HG02870 (cell line): ENCODE data around the gene CDK17.

Experiments used
- ATAC-seq: cut with Tn5 transposase; IDR thresholded peaks from one replicate; pipeline ENCODE4 v1.9.1; 2021; ENCODE audit warnings: mild to moderate bottlenecking, moderate library complexity; ENCODE audit not compliant: unreplicated experiment

The CDK17 gene

DNA sequence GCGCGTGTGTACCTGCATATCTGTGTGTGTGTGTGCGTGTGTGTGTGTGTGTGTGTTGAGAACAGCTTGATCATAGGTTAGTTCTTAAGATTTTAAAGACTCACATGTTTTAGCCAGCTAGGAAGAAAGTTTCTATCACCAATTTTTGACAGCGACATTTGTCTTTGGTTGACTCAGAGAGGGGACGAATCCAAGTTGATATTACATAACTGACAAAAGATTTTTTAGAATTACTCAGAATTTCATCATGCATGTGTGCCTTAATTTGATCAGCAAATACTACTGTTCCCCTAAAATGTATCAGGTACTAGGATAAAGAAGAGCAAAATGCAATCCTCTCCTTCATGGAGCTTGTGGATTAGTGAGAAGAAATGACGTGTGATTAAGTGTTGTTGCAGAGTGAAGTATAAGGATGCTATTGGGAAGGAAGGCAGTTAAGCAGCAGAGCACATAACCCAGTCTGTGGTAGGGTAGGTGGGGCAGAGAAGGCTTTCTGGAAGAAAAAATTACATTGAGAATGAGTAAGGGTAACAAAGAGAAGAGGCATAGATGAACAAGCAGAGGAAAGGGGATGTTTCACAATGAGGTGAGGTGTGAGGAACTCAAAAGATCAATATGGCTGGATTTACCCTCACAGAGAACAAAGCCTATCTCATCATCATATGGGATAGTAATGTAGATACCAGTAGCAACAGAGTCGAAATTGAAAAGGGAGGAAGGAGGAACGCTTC lies 128.6 kb downstream of the CDK17 start:
- no peak for ATAC-seq

- ATAC-seq, result no peak
Observed at GRCh38 chr12:96266238-96266637, 134.0 kb downstream of the CDK17 start.

DNA sequence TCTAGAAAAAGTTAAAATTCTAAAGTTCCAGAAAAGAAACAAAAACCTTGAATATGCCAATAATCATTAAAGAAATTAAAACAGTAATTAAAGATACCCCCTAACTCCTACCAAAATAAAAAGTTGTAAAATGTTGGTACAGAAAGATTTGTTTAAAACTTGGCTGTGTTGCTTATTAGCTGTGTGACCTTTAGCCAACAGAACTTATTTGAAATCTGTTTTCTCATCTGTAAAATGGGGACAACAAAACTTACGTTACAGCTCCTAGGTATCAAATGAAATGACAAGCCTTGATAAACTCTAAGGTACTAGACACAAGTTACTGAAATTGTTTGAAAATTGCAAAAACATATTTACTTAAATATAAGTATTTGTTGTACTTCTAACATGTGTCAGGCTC lies 134.4 kb downstream of the CDK17 start:
- ATAC-seq, result no peak

DNA sequence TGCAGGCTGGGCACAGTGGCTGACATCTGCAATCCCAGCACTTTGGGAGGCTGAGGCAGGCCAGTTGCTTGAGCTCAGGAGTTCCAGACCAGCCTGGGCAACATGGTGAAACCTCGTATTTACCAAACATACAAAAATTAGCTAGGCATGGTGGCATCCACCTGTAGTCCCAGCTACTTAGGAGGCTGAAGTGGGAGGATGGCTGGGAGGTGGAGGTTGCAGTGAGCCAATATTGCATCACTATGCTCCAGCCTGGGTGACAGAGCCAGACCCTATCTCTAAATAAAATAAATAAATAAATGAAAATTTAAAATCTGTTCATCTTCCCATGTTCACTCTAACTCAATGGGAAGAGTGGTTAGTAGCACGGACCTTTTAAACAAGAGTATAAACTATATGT lies 134.8 kb downstream of the CDK17 start:
- no peak for ATAC-seq

DNA sequence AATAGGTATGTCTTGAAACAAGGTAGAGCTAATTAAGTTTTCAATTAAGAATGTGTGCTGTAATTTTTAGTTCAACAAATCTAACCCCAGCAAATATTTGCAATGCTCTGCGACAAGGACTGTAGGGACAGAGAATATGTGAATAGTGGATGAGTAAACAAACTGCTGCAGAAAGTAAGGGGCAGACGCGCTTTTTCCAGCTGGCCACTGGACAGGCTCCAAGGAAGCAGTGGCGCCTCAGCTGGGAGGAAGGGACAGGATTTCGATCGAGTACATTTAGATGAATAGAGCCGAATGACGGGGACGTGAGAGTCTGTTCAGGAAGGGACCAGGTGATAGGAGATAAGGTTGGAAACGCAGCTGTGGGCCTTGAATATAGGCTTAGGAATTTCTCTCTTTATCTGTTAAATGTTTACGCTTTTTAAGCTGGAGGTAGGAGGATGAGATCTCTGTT lies 136.8 kb downstream of the CDK17 start:
- ATAC-seq, result no peak

- no peak for ATAC-seq
Observed at GRCh38 chr12:96261557-96261956, 138.7 kb downstream of the CDK17 start.

DNA sequence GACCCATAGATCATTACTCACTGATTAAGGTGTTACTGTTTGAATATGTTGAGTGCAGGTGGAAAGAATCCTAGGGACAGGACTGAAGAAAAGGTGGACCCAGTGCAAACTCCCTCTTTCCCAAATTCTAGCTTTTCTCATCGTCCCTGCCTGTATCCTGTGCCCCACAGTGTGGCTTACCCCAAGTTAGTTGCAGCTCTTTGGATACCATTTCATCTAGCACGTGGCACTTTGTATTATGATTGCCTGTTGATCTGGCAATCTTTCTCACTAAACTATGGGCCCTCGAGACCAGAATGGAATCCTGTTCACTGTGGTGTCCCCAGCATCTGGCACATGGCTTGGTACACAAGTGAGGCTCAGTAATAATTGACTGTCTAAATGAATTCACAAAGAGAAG lies 139.6 kb downstream of the CDK17 start:
- ATAC-seq, result no peak

- no peak for ATAC-seq
Observed at GRCh38 chr12:96260231-96260630, 140.0 kb downstream of the CDK17 start.

GRCh38 chr12:96258104-96258961 lies 141.9 kb downstream of the CDK17 start:
- ATAC-seq, result no peak

- ATAC-seq, result no peak
Observed at GRCh38 chr12:96257550-96258103, 142.6 kb downstream of the CDK17 start.

GRCh38 chr12:96256672-96257361 lies 143.4 kb downstream of the CDK17 start:
- no peak for ATAC-seq

DNA sequence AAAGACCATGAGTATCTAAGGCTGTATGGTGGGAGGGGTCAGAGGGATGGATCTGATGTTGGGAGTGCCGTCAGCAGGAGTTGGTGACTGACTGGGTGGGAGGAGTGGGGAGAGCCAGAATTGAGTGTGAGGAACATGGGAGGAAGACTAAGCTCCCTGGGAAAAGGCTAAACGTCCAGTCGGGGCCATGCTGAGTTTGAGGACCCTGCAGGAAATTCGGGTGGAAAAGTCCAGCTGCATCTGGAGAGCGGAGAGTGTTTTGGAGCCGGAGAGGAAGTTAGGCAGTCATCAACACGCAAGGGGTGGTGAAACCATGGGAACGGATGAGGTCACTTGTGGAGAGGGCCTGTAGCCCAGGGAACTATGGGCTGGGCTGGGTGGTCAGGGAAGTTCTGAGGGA lies 145.2 kb downstream of the CDK17 start:
- ATAC-seq, result no peak

- ATAC-seq, result no peak
Observed at GRCh38 chr12:96250119-96250685, 150.0 kb downstream of the CDK17 start.

DNA sequence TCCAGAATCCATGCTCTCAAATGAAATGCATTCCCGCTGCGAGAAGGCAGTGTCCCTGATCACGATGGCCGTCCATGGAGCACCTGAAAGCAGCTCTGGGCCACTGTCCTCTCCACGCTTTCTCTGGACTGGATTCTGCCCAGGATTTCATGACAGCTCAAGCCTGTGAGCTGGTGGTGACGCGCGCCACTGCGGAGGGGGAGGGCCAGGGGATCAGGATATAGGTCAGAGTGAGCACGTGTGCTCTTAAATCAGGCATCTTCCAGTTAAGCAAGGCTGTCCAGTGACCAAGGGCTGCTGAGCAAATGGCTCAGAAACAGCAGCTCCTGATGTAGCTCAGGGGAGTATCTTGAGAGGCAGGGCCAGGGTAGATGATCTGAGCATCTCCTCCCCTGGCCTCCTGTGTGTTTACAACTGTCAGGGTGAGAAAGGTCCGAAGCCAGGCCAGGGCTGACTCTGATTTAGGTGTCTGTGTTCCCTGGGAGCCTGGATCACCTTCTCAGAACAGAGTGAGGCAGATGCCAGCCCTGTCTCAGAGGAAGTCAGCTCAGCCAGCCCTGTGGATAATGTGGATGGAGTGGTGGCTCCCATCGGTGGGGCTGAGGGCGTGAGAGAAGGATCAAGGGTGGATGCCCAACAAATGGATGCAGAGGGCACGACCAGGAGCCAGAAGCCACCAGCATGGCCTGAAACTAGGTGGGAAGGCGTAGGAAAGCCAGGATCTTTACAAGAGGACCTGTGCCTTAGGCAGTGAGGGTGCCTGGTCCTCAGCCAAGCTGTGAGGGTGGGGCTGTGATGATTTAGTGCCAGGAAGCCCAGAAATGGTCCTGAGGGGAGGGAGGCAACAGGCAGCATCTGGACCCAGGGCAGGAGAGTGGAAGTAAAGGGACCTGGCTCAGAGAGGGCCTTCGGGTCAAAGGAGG lies 150.8 kb downstream of the CDK17 start:
- no peak for ATAC-seq

- no peak for ATAC-seq
Observed at GRCh38 chr12:96248136-96248931, 151.9 kb downstream of the CDK17 start.

GRCh38 chr12:96247563-96247962 lies 152.7 kb downstream of the CDK17 start:
- ATAC-seq, result no peak

DNA sequence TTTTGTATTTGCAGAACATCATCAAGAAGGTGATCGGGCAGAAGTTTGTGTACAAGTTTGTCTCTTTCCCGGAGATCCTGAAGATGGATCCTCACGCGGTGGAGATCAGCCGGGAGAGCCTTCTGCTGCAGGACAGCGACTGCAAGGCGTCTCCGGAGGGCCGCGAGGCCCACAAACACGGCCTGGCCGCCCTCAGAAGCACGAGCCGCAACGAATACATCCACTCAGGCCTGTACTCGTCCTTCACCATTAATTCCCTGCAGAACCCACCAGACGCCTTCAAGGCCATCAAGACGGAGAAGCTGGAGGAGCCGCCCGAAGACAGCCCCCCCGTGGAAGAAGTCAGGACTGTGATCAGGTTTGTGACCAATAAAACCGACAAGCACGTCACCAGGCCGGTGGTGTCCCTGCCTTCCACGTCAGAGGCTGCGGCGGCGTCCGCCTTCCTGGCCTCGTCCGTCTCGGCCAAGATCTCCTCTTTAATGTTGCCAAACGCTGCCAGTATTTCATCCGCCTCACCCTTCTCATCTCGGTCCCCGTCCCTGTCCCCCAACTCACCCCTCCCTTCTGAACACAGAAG lies 153.2 kb downstream of the CDK17 start:
- ATAC-seq, result no peak

- no peak for ATAC-seq
Observed at GRCh38 chr12:96244826-96245225, 155.4 kb downstream of the CDK17 start.

GRCh38 chr12:96242597-96242996 lies 157.6 kb downstream of the CDK17 start:
- no peak for ATAC-seq
